HG02623 (cell line): ENCODE data around the gene MCHR2.
"Not testable (repeated sequence)": the region's sequence is repeated elsewhere in the genome, so short reads cannot be mapped to it uniquely, and the experiment has no call there.

Experiments used
- ATAC-seq: cut with Tn5 transposase; IDR thresholded peaks from one replicate; pipeline ENCODE4 v1.9.1; 2021; ENCODE audit warnings: moderate library complexity; ENCODE audit not compliant: unreplicated experiment

Gene MCHR2, protein sequence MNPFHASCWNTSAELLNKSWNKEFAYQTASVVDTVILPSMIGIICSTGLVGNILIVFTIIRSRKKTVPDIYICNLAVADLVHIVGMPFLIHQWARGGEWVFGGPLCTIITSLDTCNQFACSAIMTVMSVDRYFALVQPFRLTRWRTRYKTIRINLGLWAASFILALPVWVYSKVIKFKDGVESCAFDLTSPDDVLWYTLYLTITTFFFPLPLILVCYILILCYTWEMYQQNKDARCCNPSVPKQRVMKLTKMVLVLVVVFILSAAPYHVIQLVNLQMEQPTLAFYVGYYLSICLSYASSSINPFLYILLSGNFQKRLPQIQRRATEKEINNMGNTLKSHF

DNA sequence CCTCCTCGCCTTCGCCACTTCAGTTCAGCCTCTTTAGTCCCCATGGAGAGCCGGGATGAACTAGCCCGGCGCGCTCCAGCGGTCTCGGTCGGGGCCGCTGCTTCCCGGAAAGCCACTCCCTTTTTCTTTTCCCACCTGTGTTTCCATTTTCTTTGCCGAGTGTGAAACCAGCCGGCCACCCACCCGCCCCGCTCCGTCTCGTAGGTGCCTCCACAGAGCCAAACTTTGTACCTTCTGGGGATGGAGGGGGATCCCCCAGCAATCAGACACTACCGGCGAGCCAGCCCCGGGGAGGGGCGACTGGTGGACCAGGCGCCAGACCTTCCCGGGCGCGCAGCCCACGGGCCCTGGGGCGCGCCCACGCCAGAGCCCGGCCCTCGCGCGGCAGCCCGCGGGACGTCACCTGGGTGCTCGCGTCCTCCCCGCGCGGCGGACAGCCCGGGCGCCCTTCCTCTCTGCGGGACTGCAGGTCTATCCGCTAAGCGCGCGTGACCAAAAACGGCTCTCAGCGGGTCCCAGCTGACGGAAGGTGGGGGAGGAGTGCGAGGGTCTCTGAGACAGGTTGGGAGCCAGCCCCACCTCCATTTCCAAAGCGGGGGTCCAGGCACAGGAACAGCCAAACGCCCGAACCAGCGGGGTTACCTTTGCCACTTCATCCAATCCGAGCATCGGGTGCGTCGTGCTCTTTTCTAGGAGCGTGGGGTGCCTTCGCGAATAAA lies at the start of gene MCHR2:
MCHR2 (minus strand) TSS at position 691 of the 719 bp plus-strand sequence. CDS start 38,076 bp downstream, outside the sequence.
- no peak for ATAC-seq

DNA sequence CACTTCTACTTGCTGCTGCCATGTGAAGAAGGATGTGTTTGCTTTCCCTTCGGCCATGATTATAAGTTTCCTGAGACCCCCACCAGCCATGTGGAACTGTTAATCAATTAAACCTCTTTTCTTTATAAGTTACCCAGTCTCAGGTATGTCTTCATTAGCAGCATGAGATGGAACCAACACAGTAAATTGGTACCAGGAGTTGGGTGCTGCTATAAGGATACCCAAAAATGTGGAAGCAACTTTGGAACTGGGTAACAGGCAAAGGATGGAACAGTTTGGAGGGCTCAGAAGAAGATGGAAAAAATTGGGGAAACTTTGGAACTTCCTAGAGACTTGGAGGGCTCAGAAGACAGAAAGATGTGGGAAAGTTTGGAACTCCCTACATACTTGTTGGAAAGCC lies 44.5 kb upstream of the MCHR2 start:
- ATAC-seq, result not testable (repeated sequence)

DNA sequence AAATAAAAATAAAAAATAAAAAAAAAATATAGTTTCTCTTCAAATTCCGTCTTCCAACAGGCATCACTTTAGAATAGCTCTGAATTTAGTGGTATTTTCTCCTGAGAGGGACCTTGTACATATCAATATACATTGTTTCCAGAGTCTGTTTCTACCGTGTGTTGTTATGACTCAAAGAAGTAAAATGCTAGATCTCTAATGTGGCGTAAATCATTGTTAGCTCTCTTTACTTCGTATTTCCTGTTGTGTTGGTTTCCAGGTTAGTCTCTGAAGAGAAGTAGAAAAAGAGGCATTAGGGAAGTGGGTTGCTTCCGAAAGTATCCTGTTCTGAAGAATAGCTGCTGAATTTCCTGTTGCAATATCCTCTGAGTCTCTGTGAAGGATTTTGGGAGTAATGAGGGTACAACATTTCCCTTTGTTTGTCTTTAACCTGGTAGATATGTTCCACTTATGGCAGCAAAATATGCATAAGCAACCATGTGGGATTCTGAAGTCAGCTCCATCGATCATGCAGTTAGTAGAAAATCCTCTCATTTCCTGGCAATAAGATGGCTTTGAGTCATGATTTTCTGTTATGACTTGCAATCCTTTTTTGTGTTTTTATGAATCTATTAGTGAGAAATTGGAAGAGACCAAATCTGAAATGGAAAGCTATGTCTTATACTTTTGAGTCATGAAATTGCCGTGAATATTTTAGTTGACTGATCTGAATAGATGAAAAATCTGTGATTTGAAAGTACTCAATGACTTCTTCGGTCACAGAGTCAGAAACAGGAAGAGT lies 42.0 kb upstream of the MCHR2 start:
- peak; percentile 78 for ATAC-seq

DNA sequence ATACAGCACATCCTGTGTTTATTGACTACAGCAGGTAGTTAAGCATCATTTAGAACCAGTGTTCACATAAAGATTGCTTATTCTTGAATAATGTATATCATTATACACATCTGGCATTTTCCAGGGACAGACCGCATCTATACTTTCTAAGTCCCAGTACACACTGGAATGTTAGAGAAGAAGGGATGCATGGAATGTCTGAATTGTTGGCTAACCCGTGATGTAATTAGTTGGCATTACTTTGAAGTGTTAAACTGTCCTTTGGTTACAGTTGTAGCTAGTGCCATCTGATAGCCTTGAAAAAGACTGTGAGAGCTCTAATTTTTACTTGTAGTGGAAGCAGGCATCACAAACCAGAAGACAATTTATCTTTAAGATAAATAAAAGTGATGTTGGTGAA lies 29.8 kb upstream of the MCHR2 start:
- ATAC-seq, result no peak

DNA sequence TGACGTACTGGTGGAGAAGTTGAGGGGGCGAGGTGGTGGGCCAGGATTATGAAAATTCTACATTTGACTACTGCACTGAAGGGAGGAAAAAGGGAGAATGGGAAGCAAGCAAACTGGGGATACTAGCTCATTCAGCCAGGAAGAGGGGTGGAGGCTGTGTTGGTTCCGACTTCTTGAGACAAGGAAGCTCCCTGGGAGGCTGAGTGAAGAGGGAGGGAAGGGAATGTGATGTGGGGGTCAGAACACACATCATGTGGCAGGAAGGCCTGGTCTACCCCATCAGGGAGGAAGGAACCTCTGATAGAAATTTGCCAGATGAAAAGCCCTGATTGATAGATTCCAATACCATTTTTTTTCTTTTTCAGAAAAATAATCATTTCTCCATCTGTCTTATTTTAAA lies 28.8 kb upstream of the MCHR2 start:
- ATAC-seq, result no peak

DNA sequence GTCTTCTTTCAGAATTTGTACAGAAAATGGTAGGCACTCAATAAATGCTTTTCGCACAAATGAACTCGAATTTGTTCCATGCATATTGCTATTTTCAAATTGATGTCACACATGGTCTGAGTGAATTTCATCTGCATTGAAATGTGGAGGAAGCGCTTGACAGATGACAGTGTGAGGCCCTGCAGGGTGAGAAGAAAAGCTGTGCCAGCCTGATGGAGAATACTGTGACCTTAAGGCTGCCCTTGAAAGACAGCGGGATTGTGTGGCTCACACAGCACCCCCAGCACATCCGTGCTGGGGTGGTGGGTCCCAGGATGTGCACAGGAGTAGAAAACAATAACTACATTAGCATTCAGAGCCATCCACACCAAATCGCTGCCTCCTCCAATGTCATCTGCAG lies 14.8 kb upstream of the MCHR2 start:
- no peak for ATAC-seq

DNA sequence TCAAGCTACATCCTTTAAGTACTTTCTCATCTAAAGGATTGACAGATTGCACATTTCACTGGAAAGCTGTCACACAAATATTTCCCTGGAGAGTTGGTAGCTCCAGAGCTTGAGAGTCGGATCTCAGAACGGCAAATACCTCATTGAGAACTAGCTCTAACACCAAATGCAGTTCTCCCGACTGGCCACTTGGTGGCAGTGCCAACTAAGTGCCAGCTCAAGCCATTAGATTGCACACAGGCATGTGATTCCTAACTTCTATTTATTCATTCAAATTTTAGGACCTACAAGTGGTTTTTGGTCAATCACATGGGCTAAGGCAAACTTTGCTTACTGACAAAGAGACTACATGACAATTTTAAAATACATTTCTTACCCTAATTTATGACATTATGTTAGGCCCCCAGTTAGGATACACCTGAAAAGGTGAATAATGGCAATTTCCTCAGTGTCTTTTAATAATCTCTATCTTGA lies 7.9 kb upstream of the MCHR2 start:
- ATAC-seq, result peak; percentile 95

DNA sequence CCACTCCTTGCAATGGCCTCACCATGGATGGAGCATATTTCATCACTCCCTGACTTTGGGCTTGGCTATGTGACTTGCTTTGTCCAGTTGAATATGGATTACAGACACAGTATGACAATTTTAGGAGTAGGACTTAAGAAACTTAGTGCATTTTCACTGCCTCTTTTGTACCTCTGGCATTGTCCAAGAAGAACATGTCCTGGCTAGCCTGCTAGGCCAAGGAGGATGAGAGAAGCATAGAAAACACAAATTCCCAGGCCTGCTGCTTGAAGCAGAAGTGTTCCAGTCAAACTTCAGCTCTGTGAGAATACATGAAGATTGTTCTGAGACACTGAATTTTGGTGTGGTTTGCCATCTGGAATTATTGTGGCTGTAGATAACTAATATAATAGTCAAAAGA lies 3.1 kb upstream of the MCHR2 start:
- no peak for ATAC-seq

DNA sequence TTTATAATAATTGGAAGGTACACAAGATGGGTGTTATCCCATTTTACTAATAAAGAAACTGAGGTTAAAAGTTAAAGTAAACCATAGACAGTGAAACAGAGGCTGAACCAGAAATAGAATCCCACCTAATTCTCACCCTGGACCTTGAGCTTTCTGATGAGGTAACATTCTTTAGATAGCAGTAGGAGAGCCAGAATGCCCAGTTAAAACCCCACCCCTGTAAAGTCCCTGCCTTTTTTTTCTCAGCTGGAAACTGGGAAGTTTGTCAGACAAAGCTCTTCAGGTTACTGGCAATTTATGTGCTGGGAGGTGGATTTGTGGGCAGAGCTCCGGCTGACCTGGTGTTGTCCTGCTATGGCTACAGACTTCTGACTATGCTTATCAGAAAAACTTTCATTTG lies 1.9 kb upstream of the MCHR2 start:
- ATAC-seq, result no peak

DNA sequence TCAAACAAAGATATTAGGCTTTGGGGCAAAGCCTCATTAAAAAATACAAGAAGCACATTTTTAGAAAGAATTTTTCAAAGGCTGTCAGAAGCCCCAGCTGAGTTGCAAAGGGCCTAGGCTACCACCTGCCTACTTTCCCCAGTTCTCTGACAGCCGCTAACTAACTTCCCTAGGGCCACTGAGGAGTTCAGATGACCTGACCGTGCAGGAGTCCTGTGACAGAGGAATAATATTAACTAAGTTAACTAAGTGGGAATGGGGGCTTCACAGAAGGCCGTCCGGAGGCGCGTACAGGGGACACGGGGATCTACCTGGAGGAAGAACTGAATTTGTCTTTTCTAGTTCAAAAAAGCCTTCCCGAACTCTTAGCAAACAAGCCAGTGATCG lies 884 bp downstream of the MCHR2 start:
- no peak for ATAC-seq

DNA sequence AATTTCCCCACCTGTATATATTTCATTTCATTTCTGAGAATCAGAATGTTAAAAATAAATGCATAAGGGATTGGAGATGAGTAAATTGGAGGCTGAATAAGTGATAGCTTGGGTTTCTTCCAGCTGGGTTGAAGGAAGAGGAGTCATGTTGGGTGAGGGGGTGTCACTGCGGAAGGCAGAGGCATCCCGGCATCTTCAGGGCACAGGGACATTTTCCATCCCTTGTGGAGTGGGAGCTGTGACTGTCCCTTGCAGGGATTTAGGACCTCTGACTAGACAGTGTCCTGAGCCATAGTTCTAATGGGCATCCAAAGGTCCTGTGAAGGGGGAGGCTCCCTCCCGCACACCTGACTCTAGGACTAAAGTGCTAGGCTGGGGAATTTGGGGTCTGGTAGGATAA lies 2.1 kb downstream of the MCHR2 start:
- no peak for ATAC-seq

DNA sequence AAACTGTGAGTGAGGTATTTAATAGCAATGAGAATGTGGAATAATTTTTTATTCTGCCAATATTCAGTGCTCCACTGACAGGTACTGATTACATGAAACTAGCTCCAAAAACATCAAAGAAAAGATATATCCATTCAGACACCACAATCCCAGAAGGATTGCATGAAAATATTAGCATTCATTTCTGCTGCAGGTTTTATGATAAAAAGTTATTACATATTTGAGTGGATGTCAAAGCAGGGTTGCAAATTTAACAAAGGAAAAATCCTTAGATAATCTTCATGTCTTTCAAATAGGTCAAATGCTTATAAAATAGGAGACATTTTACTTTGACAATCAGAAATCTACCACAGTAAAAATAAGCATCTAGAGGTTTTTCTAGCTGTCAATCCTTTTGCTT lies 13.3 kb downstream of the MCHR2 start:
- ATAC-seq, result no peak

DNA sequence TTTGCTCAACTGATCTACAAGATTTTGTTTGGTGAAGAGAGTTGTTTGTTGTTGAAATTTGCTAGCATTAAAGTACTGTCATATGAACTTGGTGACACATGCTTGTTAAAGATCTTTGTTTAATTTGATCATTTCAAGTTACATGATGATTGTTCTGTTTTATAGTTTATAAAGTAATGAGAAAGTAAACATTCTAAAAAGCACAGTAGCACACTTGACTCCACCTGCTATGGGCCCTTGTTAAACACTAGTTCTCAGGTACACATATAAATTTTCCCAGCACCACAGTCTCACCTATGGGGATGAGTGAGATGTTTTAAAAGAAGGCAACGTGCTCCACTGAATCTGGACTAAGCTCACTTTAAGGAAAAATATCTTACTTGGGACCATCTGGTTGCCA lies 14.1 kb downstream of the MCHR2 start:
- ATAC-seq, result no peak

DNA sequence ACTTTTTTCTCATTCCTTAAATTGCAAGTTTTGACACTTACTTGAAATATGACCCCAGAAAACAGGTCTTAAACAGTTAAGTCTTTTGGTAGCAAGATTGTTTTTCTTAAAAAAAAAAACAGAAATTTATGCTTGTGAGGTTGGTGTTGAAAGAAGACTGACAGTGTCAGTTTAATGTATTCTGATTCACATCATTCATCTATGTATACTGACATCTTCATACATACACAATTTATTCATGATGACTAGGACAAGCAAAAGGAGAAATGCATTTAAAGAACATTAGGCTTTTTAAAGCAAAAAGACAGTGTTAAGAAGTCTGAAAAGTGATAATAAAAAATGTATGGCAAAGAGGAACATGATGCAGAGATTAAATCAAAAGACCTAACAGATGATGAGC lies 27.0 kb downstream of the MCHR2 start:
- no peak for ATAC-seq

DNA sequence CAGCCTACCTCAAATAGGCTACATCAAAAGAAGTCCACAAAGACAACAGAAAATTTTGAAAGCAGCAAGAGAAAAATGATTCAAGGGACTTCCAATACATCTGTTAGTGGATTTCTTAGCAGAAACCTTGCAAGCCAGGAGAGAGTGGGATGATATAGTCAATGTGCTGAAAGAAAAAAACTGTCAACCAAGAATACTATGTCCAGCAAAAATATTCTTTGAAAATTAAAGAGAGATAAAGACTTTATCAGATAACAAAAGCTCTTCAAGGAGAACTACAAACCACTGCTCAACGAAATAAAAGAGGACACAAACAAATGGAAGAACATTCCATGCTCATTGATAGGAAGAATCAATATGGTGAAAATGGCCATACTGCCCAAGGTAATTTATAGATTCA lies 34.0 kb downstream of the MCHR2 start:
- no peak for ATAC-seq

DNA sequence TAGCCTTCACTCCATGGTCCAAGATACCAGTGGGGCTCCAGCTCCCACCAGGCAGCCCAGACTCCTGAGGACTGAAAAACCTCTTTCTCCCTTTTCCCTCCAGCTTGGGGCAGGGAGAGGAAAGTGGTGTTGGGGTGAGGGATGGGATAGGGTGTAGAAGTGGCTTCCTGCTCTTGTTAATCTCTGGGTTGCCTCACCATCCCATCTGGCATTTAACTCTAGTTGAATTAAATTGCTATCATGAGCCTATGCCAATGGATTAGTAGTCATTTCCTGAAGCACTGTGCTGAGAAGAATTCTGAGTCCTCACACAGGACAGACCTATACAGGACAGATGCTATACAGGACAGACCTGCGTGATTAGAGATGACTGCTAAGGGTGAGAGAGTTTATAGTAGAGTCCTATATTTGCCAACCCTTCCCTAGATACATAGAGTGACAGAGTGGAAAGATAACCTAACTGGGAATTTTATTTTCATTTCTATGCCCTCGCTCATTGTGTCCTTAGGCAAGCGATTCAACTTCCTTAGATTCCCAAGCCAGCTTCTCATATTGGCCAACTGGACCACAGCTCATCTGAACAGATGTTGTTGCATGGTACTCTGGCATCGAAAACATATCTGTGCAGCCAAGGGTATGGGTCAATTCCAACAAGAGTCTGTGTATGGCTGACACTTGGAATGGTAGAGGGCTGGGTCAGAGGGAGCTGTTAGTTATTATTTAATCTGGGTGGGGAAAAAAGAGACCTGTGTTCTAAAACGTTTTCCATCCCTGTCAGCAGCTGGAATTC lies 42.8 kb downstream of the MCHR2 start:
- no peak for ATAC-seq

DNA sequence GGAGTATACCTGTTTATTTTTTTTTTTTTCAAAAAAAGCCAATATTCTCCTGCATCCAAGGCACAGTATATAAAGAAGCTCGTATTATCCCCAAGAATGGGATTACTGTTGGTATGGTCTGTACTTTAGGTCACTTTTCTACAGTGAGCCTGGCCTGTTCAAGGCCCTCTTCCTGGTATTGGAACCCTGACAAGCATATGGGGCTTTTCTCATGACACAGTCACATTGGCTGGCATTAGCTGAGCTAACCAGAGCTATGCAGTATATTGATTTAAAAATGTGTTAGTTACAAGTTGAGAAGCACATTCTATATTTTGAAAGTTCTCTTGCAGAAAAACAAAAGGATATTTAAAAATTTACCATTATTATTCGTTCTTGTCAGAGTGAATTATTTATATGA lies 48.0 kb downstream of the MCHR2 start:
- no peak for ATAC-seq

DNA sequence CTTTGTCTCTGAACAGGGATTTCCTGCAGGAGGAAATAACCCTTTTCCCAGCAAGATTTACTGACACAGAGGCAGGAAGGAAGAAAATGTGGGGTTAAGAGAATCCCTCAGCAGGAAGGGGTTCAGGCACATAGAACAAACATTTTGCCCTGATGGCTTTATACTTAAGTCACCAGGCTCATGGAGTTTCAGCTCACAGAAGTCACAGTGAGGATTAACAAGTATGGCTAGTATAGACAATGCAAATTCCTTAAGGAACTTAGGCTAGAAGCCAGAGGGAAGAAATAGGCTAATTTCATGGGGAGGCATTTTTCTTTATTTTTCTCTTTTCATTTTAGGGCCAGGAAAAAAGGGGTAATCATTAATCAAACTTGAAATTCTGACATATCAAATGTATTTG lies 50.2 kb downstream of the MCHR2 start:
- ATAC-seq, result no peak

DNA sequence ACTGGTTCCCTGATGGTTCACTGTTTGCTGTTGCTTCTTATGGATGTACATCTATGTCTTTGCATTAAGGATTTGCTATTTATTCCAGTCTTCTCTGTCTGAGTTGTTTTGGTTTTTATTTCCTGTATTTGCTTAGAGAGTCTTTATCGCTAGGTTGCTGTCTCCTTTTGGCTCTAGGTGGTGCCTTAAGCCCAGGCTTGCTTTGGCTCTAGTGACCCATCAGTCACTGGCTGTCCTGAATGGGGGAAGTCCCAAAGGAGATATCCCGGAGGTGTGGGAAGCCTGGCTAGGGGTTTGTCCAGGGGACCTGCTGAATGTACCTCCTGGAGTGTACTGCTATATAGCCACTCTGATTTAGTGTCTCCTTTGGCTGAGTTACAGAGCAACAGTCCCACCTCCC lies 53.4 kb downstream of the MCHR2 start:
- ATAC-seq, result no peak

DNA sequence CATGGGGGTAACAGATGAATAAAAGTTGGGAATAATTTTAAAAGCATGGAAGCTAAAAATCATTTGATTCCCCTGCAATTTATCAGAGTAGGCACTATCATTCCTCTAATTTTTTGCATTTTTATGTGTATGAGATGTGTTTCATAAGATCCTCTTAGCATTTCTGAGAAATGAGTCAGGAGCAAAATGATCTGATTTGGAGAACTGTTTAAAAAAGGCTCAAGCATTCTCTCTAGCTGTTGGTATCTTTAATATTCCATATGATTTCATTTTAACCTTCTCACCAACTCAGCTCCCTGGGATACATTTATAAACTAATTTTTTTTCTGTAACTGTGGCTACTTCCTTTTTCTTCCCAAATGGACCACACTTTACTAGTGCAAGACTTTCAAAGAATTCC lies 60.9 kb downstream of the MCHR2 start:
- no peak for ATAC-seq

DNA sequence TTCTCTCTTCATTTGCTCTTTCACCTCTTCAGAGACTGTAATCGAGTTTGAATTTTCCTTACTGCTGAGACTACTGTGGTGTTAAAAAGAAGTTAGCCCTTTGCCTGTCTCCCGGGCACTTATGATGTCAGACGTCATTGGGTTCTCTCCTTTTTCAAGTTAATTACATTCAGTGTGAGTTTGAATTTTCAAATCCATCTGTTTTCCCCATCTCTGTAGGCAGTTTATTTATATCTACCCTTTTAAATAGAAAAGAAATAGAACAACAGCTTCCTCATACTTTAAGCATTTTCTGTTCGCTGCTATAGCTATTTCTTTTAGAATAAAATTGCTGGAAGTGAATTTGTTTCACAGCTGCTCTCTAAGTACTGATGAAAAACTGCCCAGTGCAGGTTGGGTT lies 81.4 kb downstream of the MCHR2 start:
- ATAC-seq, result no peak
